Left kidney (tissue), 8 donors: ENCODE data around the gene B4GALT6. TPM values are rescaled to one million over a fixed set of nuclear protein-coding genes. Genes with fewer than 3 reads are reported as not detected.
"Not testable (repeated sequence)": the region's sequence is repeated elsewhere in the genome, so short reads cannot be mapped to it uniquely, and the experiment has no call there.

Experiments used
- DNase-seq: peaks from one replicate; pipeline ENCODE4 v3.0.0-alpha.2; 2013
- long read RNA-seq, 8 donors: transcript quantifications; one replicate each; lab custom pipeline, GENCODE V29; 2026
- polyA plus RNA-seq: library from polyadenylated mRNA; unstranded; fragments of 120-200 nt; gene quantifications from one replicate; pipeline ENCODE4 v1.2.1, GENCODE V29; 2013; ENCODE audit not compliant: insufficient read length

B4GALT6 gene, protein sequence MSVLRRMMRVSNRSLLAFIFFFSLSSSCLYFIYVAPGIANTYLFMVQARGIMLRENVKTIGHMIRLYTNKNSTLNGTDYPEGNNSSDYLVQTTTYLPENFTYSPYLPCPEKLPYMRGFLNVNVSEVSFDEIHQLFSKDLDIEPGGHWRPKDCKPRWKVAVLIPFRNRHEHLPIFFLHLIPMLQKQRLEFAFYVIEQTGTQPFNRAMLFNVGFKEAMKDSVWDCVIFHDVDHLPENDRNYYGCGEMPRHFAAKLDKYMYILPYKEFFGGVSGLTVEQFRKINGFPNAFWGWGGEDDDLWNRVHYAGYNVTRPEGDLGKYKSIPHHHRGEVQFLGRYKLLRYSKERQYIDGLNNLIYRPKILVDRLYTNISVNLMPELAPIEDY
- 20.7 TPM for polyA plus RNA-seq
- long read RNA-seq, donor 1, partial matches to known transcripts: 0 of 1 reads
- long read RNA-seq, donor 1, other reads (novel, unspliced or antisense): 0 of 1 reads
- long read RNA-seq, donor 2, partial matches to known transcripts: 0 of 4 reads
- long read RNA-seq, donor 2, other reads (novel, unspliced or antisense): 0 of 4 reads
- long read RNA-seq, donor 3: 0 reads
- long read RNA-seq, donor 4: 0 reads
- long read RNA-seq, donor 5, partial matches to known transcripts: 0 of 1 reads
- long read RNA-seq, donor 5, other reads (novel, unspliced or antisense): 0 of 1 reads
- long read RNA-seq, donor 6, partial matches to known transcripts: 5 of 6 reads
- long read RNA-seq, donor 6, other reads (novel, unspliced or antisense): 0 of 6 reads
- long read RNA-seq, donor 7, partial matches to known transcripts: 0 of 3 reads
- long read RNA-seq, donor 7, other reads (novel, unspliced or antisense): 0 of 3 reads
- long read RNA-seq, donor 8, partial matches to known transcripts: 0 of 4 reads
- long read RNA-seq, donor 8, other reads (novel, unspliced or antisense): 0 of 4 reads

DNA sequence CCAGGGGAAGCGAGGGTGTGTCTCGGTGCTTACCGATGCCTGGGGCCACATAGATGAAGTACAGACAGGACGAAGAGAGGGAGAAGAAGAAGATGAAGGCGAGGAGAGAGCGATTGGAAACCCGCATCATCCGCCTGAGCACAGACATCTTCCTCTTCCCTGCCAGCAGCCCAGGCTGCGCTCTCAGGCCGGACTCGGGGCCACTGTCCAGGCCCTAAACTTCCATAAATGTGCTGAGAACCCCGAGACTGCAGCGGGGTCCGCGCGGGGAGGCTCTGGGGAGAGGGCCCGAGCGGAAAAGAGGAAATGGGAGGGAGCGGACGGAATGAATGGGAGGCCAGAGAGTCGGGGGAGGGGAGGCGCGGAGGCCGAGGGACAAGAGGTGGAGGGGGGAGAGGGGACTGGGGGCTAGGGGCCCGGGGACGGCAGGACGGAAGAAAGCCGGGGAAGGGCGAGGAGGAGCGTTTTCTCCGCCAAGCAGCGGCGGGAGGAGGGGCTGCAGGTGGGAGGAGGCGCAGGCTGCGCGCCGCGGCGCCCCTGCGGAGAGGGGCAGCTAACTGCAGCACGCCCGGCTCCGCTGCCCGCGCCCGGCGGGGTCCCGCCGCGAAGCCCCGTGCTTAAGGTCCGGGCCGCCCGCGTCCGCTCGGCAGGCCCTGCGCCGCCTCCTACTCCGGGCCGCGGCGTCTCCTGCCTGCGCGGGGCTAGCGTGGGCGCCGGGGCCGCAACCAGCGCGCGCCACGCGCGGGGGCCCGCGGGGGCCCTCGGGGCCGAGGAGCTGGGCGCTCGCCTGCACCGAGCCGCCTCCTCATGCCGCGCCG is at the start of gene B4GALT6:
TSS of gene B4GALT6 (minus strand) at position 303 of the 818 bp plus-strand sequence. CDS start at position 148, 155 bp downstream.
- DNase-seq: peak; percentile 43

DNA sequence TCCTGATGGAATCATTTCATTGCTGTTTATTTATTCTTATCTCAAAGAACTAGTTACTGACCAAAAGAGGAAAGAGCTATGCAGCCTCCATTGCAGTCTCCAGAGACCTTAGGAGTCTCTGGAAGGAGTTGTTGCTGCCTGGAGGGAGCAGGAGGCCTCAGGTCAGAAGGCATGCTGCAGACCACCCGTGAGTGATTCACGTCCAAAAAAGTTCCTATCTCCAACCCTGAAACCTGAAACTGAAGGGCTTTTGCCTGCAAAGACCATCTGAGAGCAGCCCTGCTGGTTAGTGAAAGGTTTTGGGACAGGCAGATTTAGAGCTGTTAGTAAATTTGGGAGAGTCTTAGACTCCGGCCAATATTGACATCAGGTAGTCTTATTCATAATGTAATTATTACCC is 47.2 kb upstream of the B4GALT6 start:
- DNase-seq: no peak

DNA sequence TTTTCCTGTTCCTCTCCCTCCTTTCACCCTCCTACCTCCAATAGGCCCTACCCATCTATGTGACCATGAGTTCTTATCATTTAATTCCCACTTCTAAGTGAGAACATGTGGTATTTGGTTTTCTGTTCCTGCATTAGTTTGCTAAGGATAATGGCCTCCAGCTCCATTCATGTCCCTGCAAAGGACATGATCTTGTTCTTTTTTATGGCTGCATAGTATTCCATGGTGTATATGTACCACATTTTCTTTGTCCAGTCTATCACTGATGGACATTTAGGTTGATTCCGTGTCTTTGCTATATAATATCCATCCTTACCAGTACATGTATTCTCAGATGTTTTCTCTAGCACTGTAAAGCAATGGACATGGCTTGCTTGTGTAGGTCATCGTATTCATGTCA is 44.8 kb upstream of the B4GALT6 start:
- not testable (repeated sequence) for DNase-seq

DNA sequence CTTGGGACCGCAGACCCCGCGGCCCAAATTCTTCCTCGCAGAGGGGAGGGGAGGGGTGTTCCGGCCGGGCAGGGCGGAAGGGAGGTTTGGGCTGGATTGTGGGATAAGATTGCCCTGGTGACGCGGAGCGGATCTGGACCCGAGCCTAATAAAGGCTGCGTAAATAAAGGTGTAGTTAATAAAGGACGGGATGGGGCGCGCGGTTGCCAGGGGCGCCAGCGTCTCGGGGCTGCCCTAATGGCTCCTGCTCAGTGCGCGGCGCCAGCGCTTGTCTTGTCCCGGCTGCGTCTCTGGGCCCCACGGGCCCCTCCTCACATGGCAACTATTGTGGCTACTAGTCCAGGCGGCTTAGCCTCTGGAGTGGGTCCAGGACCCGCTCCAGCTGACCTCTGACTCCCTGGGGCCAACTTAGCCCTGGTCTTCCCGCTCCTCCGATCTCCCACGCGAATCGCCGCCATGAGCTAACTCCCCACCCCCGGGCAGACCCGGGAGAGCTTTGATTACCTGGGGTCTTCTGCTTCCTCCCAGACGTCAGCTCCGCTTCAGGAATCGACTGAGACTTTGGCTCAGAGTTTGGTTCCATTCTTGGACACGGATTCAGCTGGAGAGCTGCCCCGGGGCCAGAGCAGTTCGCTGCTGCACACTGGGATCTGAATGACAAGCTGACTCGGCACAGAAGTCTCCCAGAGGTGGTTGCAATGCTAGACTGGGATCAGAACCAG is 39.8 kb upstream of the B4GALT6 start:
- DNase-seq: no peak

DNA sequence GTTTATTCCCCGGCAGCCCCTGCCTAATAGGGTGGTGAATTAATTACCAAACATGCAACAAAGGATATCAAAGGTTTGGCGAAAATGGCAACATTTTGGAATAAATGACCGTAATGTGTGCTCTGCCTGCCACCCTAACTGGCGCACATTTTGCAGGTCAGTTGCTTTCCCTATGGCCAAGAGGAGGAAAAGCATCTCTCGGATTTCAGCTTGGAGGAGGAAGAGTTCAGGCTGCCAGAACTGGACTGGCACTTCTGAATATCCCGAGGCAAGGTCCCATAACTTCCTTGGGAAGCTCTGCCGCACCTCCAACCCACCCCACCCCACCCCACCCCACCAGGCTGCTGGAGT is 39.2 kb upstream of the B4GALT6 start:
- DNase-seq: no peak

GRCh38 chr18:31722369-31722957 is 38.1 kb upstream of the B4GALT6 start:
- DNase-seq: peak; percentile 83

GRCh38 chr18:31721601-31722000 is 37.2 kb upstream of the B4GALT6 start:
- DNase-seq: no peak

DNA sequence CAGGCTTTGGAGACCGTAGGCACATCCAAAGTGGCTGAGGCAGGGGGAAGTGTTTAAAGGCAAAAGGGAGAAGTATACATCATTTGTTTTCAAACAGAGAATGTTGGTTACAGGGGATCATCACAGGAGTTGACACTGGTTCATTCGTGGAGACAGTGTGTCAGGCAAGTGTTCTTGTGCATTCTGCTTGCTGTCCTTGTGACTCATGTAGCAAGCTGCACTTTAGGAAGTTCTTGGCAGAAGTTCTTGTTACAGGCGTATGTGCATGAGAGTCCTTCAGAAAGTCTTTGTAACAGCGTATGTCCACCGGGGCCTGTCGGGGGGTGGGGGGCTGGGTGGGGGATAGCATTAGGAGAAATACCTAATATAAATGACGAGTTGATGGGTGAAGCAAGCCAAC is 36.5 kb upstream of the B4GALT6 start:
- DNase-seq: no peak

DNA sequence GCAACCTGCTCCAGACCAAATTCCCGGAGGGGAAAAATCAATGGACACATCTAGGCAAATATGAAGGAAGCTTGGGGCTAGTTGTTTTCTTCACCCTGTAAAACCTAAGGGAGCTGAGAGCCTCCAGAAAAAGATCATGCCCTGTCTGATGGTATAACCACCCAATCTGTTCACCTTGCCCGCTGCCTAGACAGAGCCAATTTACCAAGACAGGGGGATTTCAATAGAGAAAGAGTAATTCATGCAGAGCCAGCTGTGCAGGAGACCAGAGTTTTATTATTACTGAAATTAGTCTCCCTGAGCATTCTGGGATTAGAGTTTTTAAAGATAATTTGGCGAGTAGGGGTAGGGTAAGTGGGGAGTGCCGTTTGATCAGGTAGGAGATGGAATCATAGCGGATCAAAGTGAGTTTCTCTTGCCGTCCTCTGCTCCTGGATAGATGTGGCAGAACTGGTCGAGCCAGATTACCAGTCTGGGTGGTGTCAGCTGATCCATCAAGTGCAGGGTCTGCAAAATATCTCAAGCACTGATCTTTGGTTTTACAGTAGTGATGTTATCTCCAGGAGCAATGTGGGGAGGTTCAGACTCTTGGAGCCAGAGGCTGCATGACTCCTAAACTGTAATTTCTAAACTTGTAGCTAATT is 35.1 kb upstream of the B4GALT6 start:
- no peak for DNase-seq

GRCh38 chr18:31718386-31718785 is 34.0 kb upstream of the B4GALT6 start:
- no peak for DNase-seq

DNA sequence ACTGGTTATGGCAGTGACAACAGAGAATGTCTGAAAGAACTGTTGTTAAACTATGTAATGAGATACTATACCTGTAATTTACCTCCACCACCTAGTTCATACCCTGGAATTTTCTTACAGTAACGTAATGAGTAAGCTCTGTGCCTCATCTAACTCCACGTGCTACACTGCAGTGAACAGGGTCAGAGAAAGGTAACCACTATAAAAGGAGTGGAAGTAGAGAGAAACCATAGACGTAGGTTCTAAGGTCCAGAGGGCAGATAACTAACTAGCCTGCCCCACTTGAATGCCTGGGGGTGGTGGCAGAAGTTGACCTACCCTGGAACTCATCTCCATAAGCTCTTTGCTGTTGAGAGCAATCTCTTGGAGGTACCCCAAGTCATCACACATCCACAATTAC is 32.0 kb upstream of the B4GALT6 start:
- DNase-seq: no peak

DNA sequence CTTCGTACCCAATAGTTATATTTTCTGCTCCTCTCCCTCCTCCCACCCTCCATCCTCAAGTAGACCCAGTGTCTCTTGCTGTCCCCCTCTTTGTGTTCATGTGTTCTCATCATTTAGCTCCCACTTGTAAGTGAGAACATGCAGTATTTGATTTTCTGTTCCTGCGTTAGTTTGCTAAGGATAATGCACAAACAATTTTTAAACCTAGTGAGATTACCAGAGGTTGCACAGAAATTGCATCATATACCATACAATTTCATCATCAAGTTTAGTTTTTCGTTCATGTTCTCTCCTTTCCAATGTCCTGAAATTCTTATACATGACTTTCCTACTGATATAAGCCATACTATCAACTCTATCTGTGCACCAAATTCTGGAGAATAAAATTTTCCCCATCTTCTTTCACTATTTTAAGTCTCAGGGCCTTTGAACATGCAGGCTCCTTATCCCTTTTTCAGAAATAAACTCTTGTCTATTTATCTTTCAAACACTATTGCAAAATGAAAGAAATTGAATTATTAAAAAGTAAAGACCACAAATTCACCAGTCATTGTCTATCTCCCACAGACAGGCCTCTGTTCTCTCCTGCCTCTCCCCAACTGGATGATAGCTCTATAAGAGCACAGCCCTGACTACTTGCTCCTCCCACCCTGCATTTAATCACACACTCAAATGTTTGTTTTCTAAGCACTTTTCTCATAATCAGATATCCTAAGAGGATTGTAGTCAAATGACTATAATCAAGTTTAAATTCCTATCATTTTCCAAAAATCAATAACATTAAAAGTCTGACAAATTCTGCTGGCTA is 27.2 kb upstream of the B4GALT6 start:
- DNase-seq: no peak

GRCh38 chr18:31710826-31711225 is 26.4 kb upstream of the B4GALT6 start:
- DNase-seq: no peak

DNA sequence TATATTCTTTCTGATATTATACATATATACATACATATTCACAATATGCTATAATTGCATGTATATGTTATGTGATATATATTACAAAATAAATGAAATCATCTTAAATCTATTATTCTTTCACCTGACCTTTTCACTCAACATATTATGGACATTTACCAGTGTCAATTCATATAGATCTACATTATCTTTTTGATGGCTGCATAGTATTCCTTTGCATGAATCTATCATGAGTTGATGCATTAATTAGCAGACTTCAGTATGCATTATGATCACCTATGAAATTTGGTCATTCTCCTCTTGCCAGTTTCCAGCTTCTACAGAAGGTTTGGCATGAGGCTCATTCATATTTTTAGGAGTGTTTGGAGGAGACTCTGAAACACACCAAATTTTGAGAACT is 23.4 kb upstream of the B4GALT6 start:
- no peak for DNase-seq

DNA sequence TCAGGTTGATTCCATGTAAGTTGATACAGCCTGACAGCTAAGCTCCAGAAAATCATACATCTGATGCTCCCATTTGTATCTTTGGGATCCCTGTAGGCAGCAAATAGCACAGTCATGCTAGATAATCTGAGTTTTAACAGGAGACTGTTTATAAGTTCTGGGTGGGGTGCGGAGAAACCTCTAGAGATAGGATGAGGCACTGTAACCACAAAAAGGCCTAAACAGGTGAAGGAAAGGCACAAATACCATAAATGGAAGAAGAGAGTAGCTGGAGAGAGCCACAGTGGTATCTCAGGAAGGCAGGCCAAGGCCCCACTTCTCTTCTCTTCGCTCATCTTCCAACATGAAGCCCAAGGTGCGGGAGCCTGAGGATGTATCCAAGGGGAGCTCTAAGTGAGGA is 18.1 kb upstream of the B4GALT6 start:
- no peak for DNase-seq

DNA sequence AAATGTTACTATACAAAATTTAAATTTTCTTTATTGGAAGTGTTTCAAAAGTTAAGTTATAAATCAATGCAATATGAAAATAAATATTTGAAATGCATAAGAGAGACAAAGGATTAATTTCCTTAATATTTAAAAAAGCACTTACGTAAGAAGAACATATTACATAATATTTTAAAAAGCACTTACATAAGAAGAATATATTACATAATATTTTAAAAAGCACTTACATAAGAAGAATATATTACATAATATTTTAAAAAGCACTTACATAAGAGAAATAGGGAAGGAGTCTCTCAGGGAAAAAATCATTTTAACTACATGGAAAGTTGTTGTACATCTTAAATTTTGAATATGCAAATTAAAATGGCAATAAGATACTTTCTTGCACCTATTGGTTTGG is 17.4 kb upstream of the B4GALT6 start:
- no peak for DNase-seq

- no peak for DNase-seq
These were observed 16.6 kb upstream of the B4GALT6 start for GRCh38 chr18:31700990-31701389.

GRCh38 chr18:31697351-31698298 is 13.2 kb upstream of the B4GALT6 start:
- DNase-seq: no peak

- no peak for DNase-seq
These were observed 11.6 kb upstream of the B4GALT6 start for GRCh38 chr18:31695989-31696388.
